ENCODE results near the gene SLC22A17. TPM values are rescaled to one million over a fixed set of nuclear protein-coding genes. Genes with fewer than 3 reads are reported as not detected.

SLC22A17 gene
- total and polyA plus RNA-seq, 2 of the 13 experiments (the other 11 are each of a cell fraction or from before 2014, with no cell fraction given), result 0.95 to 1.1 TPM

GRCh38 chr14:23301288-23301968 lies 51.3 kb downstream of the SLC22A17 start (continued):
- TF ChIP-seq ZSCAN20 (CRISPR knock-in tag; IDR thresholded peaks at IDR 0.05; ENCODE audit: borderline replicate concordance) (no peak; the same call in 1 of the 2 replicates), HMG20B (CRISPR knock-in tag; conservative IDR thresholded peaks at IDR 0.05) (0 out of 2 replicates have a peak, but pooled peaks have one; percentile 60), ZBTB37 (CRISPR knock-in tag; IDR thresholded peaks at IDR 0.05) (0 out of 2 replicates have a peak, but pooled peaks have one; percentile 22), ATF1 (CRISPR knock-in tag; IDR thresholded peaks at IDR 0.05) (no peak), HNRNPH1 (optimal IDR thresholded peaks at IDR 0.05; ENCODE audit: low read depth, low read length) (no peak), MNT (IDR thresholded peaks at IDR 0.05) (peak; percentile 67), CREM (IDR thresholded peaks at IDR 0.05) (no peak; the same call in 1 of the 2 replicates), CREM (CRISPR knock-in tag; IDR thresholded peaks at IDR 0.05) (peak; percentile 60; the same call in 1 of the 2 replicates), SMAD3 (CRISPR knock-in tag; IDR thresholded peaks at IDR 0.05) (peak; percentile 86; the same call in 1 of the 2 replicates), JUNB (CRISPR knock-in tag; IDR thresholded peaks at IDR 0.05; ENCODE audit: borderline replicate concordance) (no peak), CHD4 (IDR thresholded peaks at IDR 0.05; ENCODE audit: borderline replicate concordance, low read length) (no peak; the same call in 1 of the 2 replicates), RCOR2 (CRISPR knock-in tag; IDR thresholded peaks at IDR 0.05) (no peak; the same call in 1 of the 2 replicates), MED8 (CRISPR knock-in tag; IDR thresholded peaks at IDR 0.05; ENCODE audit: insufficient replicate concordance) (peak; percentile 64), DNMT1 (CRISPR knock-in tag; IDR thresholded peaks at IDR 0.05) (peak; percentile 23; the same call in 1 of the 2 replicates), NCOR1 (IDR thresholded peaks at IDR 0.05; ENCODE audit: borderline replicate concordance, low read length) (0 out of 2 replicates have a peak, but pooled peaks have one; percentile 59), ZXDC (CRISPR knock-in tag; IDR thresholded peaks at IDR 0.05) (no peak), ZNF570 (CRISPR knock-in tag; IDR thresholded peaks at IDR 0.05; ENCODE audit: borderline replicate concordance) (no peak; the same call in 1 of the 2 replicates), RARA (CRISPR knock-in tag; IDR thresholded peaks at IDR 0.05) (peak; percentile 64), ZNF24 (IDR thresholded peaks at IDR 0.05) (peak; percentile 77; the same call in 1 of the 2 replicates), ZMAT3 (CRISPR knock-in tag; conservative IDR thresholded peaks at IDR 0.05) (no peak; the same call in 1 of the 2 replicates), PRDM10 (CRISPR knock-in tag; IDR thresholded peaks at IDR 0.05; ENCODE audit: low read depth) (peak; percentile 68)
